ENCODE data around the gene SLC15A4. TPM values are rescaled to one million over a fixed set of nuclear protein-coding genes. Genes with fewer than 3 reads are reported as not detected.

Gene SLC15A4
- total and polyA plus RNA-seq, 2 of the 13 experiments (the other 11 are each of a cell fraction or from before 2014, with no cell fraction given): 17.3 to 22.7 TPM

DNA sequence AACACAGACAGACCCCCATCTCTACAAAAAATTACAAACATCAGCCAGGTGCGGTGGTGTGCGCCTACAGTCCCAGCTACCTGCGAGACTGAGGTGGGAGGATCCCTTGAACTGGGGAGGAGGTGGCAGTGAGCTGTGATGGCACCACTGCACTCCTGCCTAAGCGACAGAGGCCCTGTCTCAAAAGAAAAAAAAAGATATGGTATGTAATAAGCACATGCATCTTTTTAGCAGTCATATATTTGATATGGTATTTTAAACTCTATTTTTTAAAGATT lies 7.2 kb downstream of the SLC15A4 start:
- peaks cover 81% of the 10 kb centered on the region for H3K79me2 ChIP-seq (ENCODE audit: insufficient read depth, low read length)
- DNase-seq (ENCODE audit: low spot score): no peak
- H3K9ac ChIP-seq (ENCODE audit: insufficient read depth, low read depth, low read length): no peak overlapping the region
- H3K9me3 ChIP-seq (ENCODE audit: low read length): no peaks in the 10 kb centered on the region
- WGBS (ENCODE audit: low lambda C conversion rate): 98% methylated on average over 4 of the region's 4 CpGs
- H3K4me3 ChIP-seq (replicated peaks in 1 of 3; ENCODE audit: insufficient read depth in 1 of 3, low read depth in 2 of 3, low read length in 3 of 3): no peak overlapping the region
- peaks cover 16% of the 10 kb centered on the region for H4K20me1 ChIP-seq (ENCODE audit: insufficient read depth, low read length)
- ChIA-PET CTCF (ENCODE audit: low intra/inter-chr PET ratio, low total read pairs) (no interaction called here), POLR2A (no interaction called here)
- in situ Hi-C loops (cut with HindIII; ENCODE audit: extremely low pct_ligation_motif_present, low pct_unique_long_range_greater_than_20kb) (no loop called here), intact Hi-C loops (cut with micrococcal nuclease; ENCODE audit: unreplicated experiment) (no loop called here)
- H3K4me2 ChIP-seq (ENCODE audit: low read depth, low read length): no peak overlapping the region
- no peak for TF ChIP-seq TBP (CRISPR knock-in tag; IDR thresholded peaks at IDR 0.05)
- TF ChIP-seq KLF6 (CRISPR knock-in tag; IDR thresholded peaks at IDR 0.05): no peak
- TF ChIP-seq CHD4 (IDR thresholded peaks at IDR 0.05; ENCODE audit: borderline replicate concordance, low read length): no peak
- TF ChIP-seq ZNF225 (CRISPR knock-in tag; IDR thresholded peaks at IDR 0.05): no peak
- TF ChIP-seq, protein P1, sequence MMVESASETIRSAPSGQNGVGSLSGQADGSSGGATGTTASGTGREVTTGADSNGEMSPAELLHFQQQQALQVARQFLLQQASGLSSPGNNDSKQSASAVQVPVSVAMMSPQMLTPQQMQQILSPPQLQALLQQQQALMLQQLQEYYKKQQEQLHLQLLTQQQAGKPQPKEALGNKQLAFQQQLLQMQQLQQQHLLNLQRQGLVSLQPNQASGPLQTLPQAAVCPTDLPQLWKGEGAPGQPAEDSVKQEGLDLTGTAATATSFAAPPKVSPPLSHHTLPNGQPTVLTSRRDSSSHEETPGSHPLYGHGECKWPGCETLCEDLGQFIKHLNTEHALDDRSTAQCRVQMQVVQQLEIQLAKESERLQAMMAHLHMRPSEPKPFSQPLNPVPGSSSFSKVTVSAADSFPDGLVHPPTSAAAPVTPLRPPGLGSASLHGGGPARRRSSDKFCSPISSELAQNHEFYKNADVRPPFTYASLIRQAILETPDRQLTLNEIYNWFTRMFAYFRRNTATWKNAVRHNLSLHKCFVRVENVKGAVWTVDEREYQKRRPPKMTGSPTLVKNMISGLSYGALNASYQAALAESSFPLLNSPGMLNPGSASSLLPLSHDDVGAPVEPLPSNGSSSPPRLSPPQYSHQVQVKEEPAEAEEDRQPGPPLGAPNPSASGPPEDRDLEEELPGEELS (CRISPR knock-in tag; IDR thresholded peaks at IDR 0.05): no peak
- TF ChIP-seq, protein P2, sequence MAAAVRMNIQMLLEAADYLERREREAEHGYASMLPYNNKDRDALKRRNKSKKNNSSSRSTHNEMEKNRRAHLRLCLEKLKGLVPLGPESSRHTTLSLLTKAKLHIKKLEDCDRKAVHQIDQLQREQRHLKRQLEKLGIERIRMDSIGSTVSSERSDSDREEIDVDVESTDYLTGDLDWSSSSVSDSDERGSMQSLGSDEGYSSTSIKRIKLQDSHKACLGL (CRISPR knock-in tag; IDR thresholded peaks at IDR 0.05): no peak
- TF ChIP-seq NFIC (IDR thresholded peaks at IDR 0.05; ENCODE audit: low read length): no peak
- TF ChIP-seq, protein P3, sequence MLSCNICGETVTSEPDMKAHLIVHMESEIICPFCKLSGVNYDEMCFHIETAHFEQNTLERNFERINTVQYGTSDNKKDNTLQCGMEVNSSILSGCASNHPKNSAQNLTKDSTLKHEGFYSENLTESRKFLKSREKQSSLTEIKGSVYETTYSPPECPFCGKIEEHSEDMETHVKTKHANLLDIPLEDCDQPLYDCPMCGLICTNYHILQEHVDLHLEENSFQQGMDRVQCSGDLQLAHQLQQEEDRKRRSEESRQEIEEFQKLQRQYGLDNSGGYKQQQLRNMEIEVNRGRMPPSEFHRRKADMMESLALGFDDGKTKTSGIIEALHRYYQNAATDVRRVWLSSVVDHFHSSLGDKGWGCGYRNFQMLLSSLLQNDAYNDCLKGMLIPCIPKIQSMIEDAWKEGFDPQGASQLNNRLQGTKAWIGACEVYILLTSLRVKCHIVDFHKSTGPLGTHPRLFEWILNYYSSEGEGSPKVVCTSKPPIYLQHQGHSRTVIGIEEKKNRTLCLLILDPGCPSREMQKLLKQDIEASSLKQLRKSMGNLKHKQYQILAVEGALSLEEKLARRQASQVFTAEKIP (CRISPR knock-in tag; IDR thresholded peaks at IDR 0.05; ENCODE audit: borderline replicate concordance): no peak
- no peak for TF ChIP-seq ZFX (CRISPR knock-in tag; IDR thresholded peaks at IDR 0.05; ENCODE audit: low read depth)
- TF ChIP-seq, protein P4, sequence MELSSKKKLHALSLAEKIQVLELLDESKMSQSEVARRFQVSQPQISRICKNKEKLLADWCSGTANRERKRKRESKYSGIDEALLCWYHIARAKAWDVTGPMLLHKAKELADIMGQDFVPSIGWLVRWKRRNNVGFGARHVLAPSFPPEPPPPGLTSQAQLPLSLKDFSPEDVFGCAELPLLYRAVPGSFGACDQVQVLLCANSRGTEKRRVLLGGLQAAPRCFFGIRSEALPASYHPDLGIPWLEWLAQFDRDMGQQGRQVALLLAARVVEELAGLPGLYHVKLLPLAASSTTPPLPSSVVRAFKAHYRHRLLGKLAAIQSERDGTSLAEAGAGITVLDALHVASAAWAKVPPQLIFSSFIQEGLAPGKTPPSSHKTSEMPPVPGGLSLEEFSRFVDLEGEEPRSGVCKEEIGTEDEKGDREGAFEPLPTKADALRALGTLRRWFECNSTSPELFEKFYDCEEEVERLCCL (CRISPR knock-in tag; IDR thresholded peaks at IDR 0.05; ENCODE audit: borderline replicate concordance): no peak
- TF ChIP-seq SAP130 (CRISPR knock-in tag; IDR thresholded peaks at IDR 0.05; ENCODE audit: low read depth): no peak
- TF ChIP-seq, protein P5, sequence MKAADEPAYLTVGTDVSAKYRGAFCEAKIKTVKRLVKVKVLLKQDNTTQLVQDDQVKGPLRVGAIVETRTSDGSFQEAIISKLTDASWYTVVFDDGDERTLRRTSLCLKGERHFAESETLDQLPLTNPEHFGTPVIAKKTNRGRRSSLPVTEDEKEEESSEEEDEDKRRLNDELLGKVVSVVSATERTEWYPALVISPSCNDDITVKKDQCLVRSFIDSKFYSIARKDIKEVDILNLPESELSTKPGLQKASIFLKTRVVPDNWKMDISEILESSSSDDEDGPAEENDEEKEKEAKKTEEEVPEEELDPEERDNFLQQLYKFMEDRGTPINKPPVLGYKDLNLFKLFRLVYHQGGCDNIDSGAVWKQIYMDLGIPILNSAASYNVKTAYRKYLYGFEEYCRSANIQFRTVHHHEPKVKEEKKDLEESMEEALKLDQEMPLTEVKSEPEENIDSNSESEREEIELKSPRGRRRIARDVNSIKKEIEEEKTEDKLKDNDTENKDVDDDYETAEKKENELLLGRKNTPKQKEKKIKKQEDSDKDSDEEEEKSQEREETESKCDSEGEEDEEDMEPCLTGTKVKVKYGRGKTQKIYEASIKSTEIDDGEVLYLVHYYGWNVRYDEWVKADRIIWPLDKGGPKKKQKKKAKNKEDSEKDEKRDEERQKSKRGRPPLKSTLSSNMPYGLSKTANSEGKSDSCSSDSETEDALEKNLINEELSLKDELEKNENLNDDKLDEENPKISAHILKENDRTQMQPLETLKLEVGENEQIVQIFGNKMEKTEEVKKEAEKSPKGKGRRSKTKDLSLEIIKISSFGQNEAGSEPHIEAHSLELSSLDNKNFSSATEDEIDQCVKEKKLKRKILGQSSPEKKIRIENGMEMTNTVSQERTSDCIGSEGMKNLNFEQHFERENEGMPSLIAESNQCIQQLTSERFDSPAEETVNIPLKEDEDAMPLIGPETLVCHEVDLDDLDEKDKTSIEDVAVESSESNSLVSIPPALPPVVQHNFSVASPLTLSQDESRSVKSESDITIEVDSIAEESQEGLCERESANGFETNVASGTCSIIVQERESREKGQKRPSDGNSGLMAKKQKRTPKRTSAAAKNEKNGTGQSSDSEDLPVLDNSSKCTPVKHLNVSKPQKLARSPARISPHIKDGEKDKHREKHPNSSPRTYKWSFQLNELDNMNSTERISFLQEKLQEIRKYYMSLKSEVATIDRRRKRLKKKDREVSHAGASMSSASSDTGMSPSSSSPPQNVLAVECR (CRISPR knock-in tag; IDR thresholded peaks at IDR 0.05; ENCODE audit: borderline replicate concordance): no peak
- TF ChIP-seq MXI1 (IDR thresholded peaks at IDR 0.05; ENCODE audit: borderline replicate concordance, low read depth, low read length): no peak
- TF ChIP-seq KDM2A (CRISPR knock-in tag; IDR thresholded peaks at IDR 0.05; ENCODE audit: borderline replicate concordance, low read depth): no peak
- no peak overlapping the region for H2AFZ ChIP-seq (ENCODE audit: low read length)
- no peak overlapping the region for H3K27ac ChIP-seq (ENCODE audit: extremely low read length, insufficient read depth, low read length)
- H3K27me3 ChIP-seq (ENCODE audit: control insufficient read depth in 1 of 2, insufficient read depth in 2 of 2, low read length in 2 of 2): no peaks in the 10 kb centered on the region
- H3K36me3 ChIP-seq (replicated peaks in 1 of 2; ENCODE audit: control insufficient read depth in 1 of 2, insufficient read depth in 2 of 2, low read length in 2 of 2): peaks cover 7 to 41% of the 10 kb centered on the region in 2 experiments; a peak in 4 of 5 replicates
- FAIRE-seq: no peak
- peaks cover 34% of the 10 kb centered on the region for H3K4me1 ChIP-seq (ENCODE audit: insufficient read depth, low read length)
- no peak for ATAC-seq
- no TSS peak for BruUV-seq (replicated peaks)
